Immature natural killer cell (primary cell): ENCODE data around the gene CFAP74. TPM values are rescaled to one million over a fixed set of nuclear protein-coding genes. Genes with fewer than 3 reads are reported as not detected.
"Not testable (repeated sequence)": the region's sequence is repeated elsewhere in the genome, so short reads cannot be mapped to it uniquely, and the experiment has no call there.

Source experiments
- DNase-seq, 3 donors: peaks; one replicate each; pipeline ENCODE4 v3.0.0; 2022; ENCODE audit warnings: mixed read lengths in 1 of 3
- H3K27ac Mint-ChIP-seq, 6 donors: one replicate each; pipeline ENCODE4 v1.8.0; 2020; ENCODE audit warnings: mixed read lengths in 6 of 6, mild to moderate bottlenecking in 5 of 6, inconsistent platforms in 4 of 6, moderate library complexity in 3 of 6
- H3K27me3 Mint-ChIP-seq, 3 donors: one replicate each; pipeline ENCODE4 v1.8.0; 2020 to 2021; ENCODE audit warnings: low read depth in 3 of 3, mild to moderate bottlenecking in 3 of 3, mixed read lengths in 3 of 3, moderate library complexity in 3 of 3, inconsistent platforms in 1 of 3
- H3K36me3 Mint-ChIP-seq, 3 donors: one replicate each; pipeline ENCODE4 v1.8.0; 2020; ENCODE audit warnings: mixed read lengths in 3 of 3, inconsistent platforms in 2 of 3, mild to moderate bottlenecking in 2 of 3
- H3K4me1 Mint-ChIP-seq, 2 donors: one replicate each; pipeline ENCODE4 v1.8.0; 2020; ENCODE audit warnings: inconsistent platforms in 2 of 2, mild to moderate bottlenecking in 2 of 2, mixed read lengths in 2 of 2, moderate library complexity in 1 of 2
- H3K4me3 Mint-ChIP-seq, 5 donors: one replicate each; pipeline ENCODE4 v1.8.0; 2020; ENCODE audit warnings: mild to moderate bottlenecking in 5 of 5, mixed read lengths in 5 of 5, inconsistent platforms in 3 of 5, moderate library complexity in 3 of 5
- H3K9me3 Mint-ChIP-seq, 6 donors: one replicate each; pipeline ENCODE4 v1.8.0; 2020; ENCODE audit warnings: mild to moderate bottlenecking in 6 of 6, mixed read lengths in 6 of 6, inconsistent platforms in 4 of 6, moderate library complexity in 3 of 6
- polyA plus RNA-seq, 3 donors: library from polyadenylated mRNA; unstranded; fragments of 300-500 nt; fragmentation: Illumina TruSeq; gene quantifications; one replicate each; pipeline ENCODE4 v1.2.3, GENCODE V29; 2021

Gene CFAP74
- polyA plus RNA-seq, 3 donors from 2014 or later = not detected

GRCh38 chr1:1890506-1891348 is 112.9 kb downstream of the CFAP74 start, which contains the start of gene GNB1:
Gene GNB1 (minus strand): TSS chr1:1891087. CDS start chr1:1825453, 65,634 bp downstream.
- no peaks in the 10 kb centered on the region for H3K9me3 Mint-ChIP-seq
- H3K4me3 Mint-ChIP-seq = peak within 1 kb of the TSS; percentile 85 to 93 (median 90)
- peak within 1 kb of the TSS; percentile 85 to 98 (median 96) for H3K27ac Mint-ChIP-seq
- H3K36me3 Mint-ChIP-seq = no peaks in the 10 kb centered on the region
- peak; percentile 92 to 94 (median 93) for DNase-seq
- H3K4me1 Mint-ChIP-seq = peaks cover 56% of the 10 kb centered on the region in 2 donors
- H3K27me3 Mint-ChIP-seq = peaks cover 11 to 28% (median 12%) of the 10 kb centered on the region in 3 donors

DNA sequence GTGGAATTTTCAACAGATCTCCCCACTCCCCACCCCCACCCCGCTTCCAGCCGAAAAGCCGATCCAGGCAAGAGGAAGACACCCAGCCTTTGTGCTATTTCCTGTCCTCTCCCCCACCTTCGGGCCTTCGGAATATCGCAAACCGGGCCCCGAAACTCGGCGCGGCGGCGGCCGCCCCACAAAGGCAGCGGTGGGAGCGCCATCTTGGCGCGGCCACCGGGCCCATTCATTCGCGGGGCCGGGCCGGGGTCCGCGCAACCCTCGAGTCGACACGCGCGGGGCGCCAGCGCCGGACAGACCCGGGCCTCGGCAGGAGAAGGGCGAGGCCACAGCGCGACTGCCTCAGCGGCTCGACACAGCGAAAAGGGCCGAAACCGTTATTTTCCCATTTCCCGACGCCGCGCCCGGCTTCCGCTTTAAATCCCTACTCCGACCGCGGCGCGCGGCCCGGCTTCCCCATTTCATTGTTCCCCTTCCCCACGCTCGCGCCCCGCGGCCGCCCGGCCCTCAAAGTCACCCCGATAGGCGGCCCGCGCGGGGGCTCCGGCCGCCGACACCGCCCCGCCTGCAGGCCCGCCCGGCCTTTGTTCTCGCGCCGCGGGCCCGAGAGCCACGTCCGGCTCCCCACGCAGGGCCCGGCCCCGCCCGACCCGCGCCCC is 113.6 kb downstream of the CFAP74 start:
- Mint-ChIP-seq H3K27ac (peak overlapping the region; percentile 82 to 94 (median 86)), H3K27me3 (peaks cover 7 to 28% (median 11%) of the 10 kb centered on the region in 3 donors), H3K4me3 (peak overlapping the region; percentile 78 to 89 (median 85)), H3K9me3 (no peaks in the 10 kb centered on the region), H3K4me1 (peaks cover 53 to 54% of the 10 kb centered on the region in 2 donors), H3K36me3 (no peaks in the 10 kb centered on the region)
- peak; percentile 49 to 67 (median 56) for DNase-seq

DNA sequence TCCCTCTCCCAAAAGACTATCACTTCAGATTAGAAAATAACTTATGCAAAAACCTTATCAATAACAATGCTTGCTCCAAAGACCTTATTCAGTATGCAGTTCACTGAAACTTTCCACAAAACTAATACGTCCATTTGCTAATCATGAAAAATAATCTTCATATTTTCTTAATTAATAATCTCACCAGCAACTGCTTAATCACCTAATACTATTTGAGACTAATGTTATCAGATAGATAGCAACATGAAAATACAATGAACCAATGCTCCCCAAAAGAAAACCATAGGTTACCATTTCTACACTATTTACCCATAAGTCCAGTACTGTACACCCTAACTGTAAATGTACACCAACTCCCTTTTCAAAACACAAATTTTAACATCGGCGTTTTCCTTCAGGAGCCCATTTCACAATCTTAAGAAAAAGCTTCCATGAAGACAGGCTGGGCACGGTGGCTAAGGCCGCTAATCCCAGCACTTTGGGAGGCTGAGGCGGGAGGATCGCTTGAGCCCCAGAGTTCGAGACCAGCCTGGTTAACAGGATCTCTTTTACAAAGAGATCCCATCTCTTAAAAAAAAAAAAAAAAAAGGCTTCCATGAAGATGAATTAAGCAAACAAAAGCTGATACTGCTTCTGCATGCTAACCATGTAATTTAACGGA is 114.4 kb downstream of the CFAP74 start:
- Mint-ChIP-seq H3K4me1 (peaks cover 52 to 54% of the 10 kb centered on the region in 2 donors), H3K4me3 (peak overlapping the region; percentile 78 to 89 (median 85)), H3K27me3 (peaks cover 6 to 25% (median 8%) of the 10 kb centered on the region in 3 donors), H3K36me3 (no peaks in the 10 kb centered on the region), H3K9me3 (no peaks in the 10 kb centered on the region), H3K27ac (peak overlapping the region; percentile 82 to 94 (median 86))
- DNase-seq = no peak

GRCh38 chr1:1883890-1884289 is 119.7 kb downstream of the CFAP74 start:
- H3K9me3 Mint-ChIP-seq, H3K36me3 Mint-ChIP-seq, H3K27me3 Mint-ChIP-seq, DNase-seq: not testable (repeated sequence)
- Mint-ChIP-seq H3K4me1 (peaks cover 78 to 90% of the 10 kb centered on the region in 2 donors), H3K27ac (peak overlapping the region in 5 of 6 donors; percentile 17 to 77 (median 34)), H3K4me3 (peak overlapping the region in 3 of 5 donors; percentile 53 to 67 (median 64))

- peaks cover 4 to 7% (median 5%) of the 10 kb centered on the region in 3 donors for H3K27me3 Mint-ChIP-seq
- no peaks in the 10 kb centered on the region for H3K36me3 Mint-ChIP-seq
- peaks cover 78 to 90% of the 10 kb centered on the region in 2 donors for H3K4me1 Mint-ChIP-seq
- no peaks in the 10 kb centered on the region for H3K9me3 Mint-ChIP-seq
- no peak for DNase-seq
- H3K4me3 Mint-ChIP-seq = peak overlapping the region; percentile 41 to 67 (median 53)
- peak overlapping the region; percentile 34 to 81 (median 70) for H3K27ac Mint-ChIP-seq
Observed at GRCh38 chr1:1883092-1883873, 120.3 kb downstream of the CFAP74 start.

GRCh38 chr1:1881727-1882126 is 121.9 kb downstream of the CFAP74 start:
- Mint-ChIP-seq H3K27me3 (peaks cover 0 to 9% (median 5%) of the 10 kb centered on the region in 3 donors), H3K4me1 (peaks cover 75 to 87% of the 10 kb centered on the region in 2 donors), H3K27ac (peak overlapping the region; percentile 58 to 87 (median 78)), H3K36me3 (no peaks in the 10 kb centered on the region), H3K4me3 (peak overlapping the region; percentile 66 to 87 (median 78)), H3K9me3 (no peaks in the 10 kb centered on the region)
- no peak for DNase-seq

- Mint-ChIP-seq H3K4me3 (peak overlapping the region; percentile 66 to 87 (median 78)), H3K9me3 (no peaks in the 10 kb centered on the region), H3K4me1 (peaks cover 79 to 87% of the 10 kb centered on the region in 2 donors), H3K27ac (peak overlapping the region; percentile 75 to 95 (median 84)), H3K27me3 (peaks cover 0 to 9% (median 5%) of the 10 kb centered on the region in 3 donors), H3K36me3 (peaks cover 0 to 5% (median 4%) of the 10 kb centered on the region in 3 donors)
- DNase-seq = no peak
Observed at GRCh38 chr1:1880617-1881312, 122.8 kb downstream of the CFAP74 start.

DNA sequence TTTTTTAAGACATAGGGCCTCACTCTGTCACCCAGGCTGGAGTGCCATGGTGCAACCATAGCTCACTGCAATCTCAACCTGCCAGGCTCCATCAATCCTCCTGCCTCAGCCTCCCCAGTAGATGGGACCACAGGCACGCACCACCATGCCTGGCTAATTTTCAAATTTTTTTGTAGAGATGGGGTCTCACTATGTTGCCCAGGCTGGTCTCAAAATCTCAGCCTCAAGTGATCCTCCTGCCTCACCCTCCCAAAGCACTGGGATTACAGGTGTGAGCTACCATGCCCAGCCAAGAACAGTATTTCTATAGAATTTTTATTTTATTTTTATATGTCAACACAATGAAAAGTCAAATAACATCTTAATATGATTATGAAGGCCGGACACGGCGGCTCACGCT is 123.6 kb downstream of the CFAP74 start:
- peak overlapping the region; percentile 38 to 80 (median 66) for H3K4me3 Mint-ChIP-seq
- peaks cover 0 to 9% (median 5%) of the 10 kb centered on the region in 3 donors for H3K27me3 Mint-ChIP-seq
- peaks cover 88 to 94% of the 10 kb centered on the region in 2 donors for H3K4me1 Mint-ChIP-seq
- H3K27ac Mint-ChIP-seq = peak overlapping the region in 3 of 6 donors; percentile 20 to 75 (median 62)
- H3K9me3 Mint-ChIP-seq = no peaks in the 10 kb centered on the region
- peaks cover 0 to 5% (median 4%) of the 10 kb centered on the region in 3 donors for H3K36me3 Mint-ChIP-seq
- no peak for DNase-seq

- Mint-ChIP-seq H3K9me3 (no peaks in the 10 kb centered on the region), H3K4me3 (peak overlapping the region in 3 of 5 donors; percentile 15 to 44 (median 36))
- no peak for DNase-seq
Observed at GRCh38 chr1:1877865-1878436, 125.6 kb downstream of the CFAP74 start.

DNA sequence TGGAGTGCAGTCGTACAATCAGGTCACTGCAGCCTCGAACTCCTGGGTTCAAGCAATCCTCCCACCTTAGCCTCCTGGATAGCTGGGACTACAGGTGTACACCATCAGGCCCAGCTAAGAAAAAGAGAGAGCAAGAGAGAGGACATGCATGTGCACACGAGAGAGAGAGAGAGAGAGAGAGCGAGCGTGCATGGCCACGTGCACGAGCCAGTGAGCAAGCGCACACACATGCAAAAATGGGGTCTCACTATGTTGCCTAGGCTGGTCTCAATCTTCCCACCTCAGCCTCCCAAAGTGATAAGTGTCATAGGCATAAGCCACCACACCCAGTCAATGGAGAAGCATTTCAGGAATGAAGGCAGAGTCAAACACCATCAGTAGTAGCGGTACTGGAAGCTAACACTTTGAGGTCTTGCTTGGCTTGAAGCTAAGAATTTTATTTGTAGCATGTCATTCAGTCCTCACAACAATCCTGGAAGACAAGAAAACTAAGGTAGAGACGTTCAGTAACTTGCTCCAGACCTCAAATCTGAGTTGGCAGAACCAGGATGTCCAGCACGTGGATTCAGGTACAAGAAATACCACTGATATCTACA is 127.2 kb downstream of the CFAP74 start:
- Mint-ChIP-seq H3K27ac (peak overlapping the region; percentile 69 to 88 (median 80)), H3K27me3 (peaks cover 7 to 11% (median 10%) of the 10 kb centered on the region in 3 donors), H3K9me3 (no peaks in the 10 kb centered on the region), H3K4me3 (peak overlapping the region; percentile 17 to 70 (median 25)), H3K4me1 (peaks cover 90 to 92% of the 10 kb centered on the region in 2 donors), H3K36me3 (peaks cover 3 to 5% (median 4%) of the 10 kb centered on the region in 3 donors)
- DNase-seq = no peak

More at GRCh38 chr1:1877865-1878436, 125.6 kb downstream of the CFAP74 start:
- H3K36me3 Mint-ChIP-seq = peaks cover 0 to 5% (median 4%) of the 10 kb centered on the region in 3 donors
- H3K27me3 Mint-ChIP-seq = peaks cover 4 to 9% (median 8%) of the 10 kb centered on the region in 3 donors
- H3K27ac Mint-ChIP-seq = peak overlapping the region; percentile 8 to 80 (median 46)
- H3K4me1 Mint-ChIP-seq = peaks cover 89 to 92% of the 10 kb centered on the region in 2 donors

DNA sequence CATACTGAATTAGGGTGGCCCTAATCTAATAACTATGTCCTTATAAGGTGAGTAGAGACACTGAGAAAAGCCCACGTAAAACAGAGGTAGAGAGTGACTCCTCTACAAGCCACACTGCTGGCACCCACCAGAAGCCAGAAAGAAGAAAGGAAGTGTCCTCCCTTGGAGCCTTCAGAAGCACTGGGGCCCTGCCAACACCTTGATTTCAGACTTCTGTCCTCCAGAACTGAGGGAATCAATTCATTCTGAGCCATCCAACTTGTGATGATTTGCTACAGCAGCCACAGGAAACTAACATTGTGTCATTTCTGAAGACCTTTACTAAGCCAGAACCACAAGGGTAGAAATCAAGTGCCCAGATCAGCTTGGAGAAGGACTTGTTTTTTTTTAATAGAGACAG is 127.7 kb downstream of the CFAP74 start:
- H3K4me1 Mint-ChIP-seq = peaks cover 90 to 92% of the 10 kb centered on the region in 2 donors
- H3K36me3 Mint-ChIP-seq = peaks cover 3 to 5% (median 4%) of the 10 kb centered on the region in 3 donors
- H3K27ac Mint-ChIP-seq = peak overlapping the region; percentile 69 to 88 (median 80)
- peak overlapping the region; percentile 17 to 70 (median 25) for H3K4me3 Mint-ChIP-seq
- no peaks in the 10 kb centered on the region for H3K9me3 Mint-ChIP-seq
- no peak for DNase-seq
- peaks cover 4 to 12% (median 11%) of the 10 kb centered on the region in 3 donors for H3K27me3 Mint-ChIP-seq
